DMS79 (cell line): ENCODE data around the gene CEP128.

Experiments
- DNase-seq: peaks from one replicate; lab custom pipeline; 2025; lab: John Stamatoyannopoulos, UW

The CEP128 gene

DNA sequence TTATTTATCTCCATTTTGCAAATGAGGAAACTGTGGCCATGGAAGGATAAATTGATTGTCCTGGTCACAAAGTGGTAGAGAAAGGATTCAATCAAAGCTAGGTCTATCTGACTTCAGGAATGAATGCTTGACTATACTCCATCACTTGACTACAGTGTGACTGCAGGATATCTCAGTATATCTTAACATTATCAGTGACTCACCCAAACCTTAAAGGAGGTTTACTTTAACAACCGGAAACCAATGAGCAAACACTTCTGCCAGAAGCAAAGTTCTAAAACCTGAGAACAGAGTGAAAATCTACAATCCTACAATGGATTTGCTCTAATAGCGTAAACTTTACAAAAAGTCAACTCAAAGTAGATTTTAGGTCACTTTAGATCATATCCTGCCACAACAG lies 277.0 kb downstream of the CEP128 start:
- no peak for DNase-seq

DNA sequence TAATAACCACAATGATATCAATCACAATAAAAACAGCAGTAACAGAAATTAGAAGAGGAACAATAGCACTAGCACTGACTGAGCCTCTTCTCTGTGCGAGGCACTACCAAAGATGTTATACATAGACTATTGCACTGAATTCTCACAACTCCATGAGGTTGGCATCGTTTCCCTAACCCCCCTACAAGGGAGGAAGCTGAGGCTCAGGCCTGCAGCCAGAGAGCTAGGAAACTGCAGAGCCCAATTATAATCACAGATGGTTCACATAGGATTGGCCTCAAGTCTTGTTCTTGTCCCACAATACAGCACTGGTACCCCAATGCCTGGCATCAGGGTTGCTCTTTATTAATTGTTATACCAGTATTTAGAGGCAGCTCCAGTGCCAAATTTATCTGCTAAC lies 278.0 kb downstream of the CEP128 start:
- no peak for DNase-seq

DNA sequence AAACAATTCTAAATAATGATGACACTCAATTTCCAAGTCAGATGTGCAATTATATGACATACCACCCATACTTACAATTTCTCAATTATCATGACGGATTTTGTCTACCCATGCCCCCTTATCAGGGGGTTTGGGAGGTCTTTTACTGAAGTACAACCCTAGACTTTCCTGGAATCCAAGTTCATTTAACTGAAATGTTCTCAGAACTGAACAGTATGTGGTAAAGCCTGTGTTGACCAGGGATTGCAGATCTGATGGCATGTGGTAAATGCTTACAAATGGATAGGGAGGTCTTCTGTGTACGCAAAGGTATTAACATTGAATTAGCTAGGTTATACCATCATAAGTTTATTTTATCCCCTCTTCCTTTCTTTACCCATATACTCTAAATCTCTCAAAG lies 281.8 kb downstream of the CEP128 start:
- no peak for DNase-seq

DNA sequence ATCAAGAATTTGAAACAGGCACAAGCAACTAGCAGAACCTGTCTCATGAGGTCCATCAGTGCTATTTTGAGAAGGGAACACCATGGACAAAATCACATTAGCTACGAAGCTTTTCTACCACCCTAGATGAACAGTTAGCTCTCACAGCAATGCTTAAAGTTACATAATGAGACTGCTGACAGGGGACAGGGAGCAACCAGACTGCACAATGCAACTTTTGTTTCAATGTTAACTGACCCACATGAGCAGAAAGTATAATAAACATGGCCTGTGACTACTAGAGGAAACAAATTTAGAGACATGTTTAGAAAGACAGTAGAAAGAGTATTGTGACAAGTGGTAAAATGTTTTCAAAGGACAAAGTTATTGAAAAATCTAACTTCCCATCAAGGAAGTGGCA lies 282.8 kb downstream of the CEP128 start:
- no peak for DNase-seq

DNA sequence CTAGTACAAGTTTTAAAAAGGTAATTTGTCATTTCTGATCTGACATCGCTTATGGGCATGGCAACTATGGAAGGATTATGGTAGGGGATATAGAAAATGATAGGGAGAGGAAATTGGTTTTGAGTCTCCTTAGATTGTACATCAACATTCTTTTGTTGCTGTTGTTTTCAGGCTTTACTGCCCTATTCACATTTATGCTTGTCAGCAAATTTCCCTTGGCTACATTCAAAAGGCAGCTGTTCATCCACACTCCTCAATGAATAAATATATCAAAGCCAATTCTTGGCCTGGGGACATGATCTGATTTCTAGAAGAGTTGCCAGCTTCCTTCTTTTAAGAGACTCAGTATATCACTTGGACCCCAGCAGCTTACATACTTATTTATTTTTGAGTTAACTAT lies 283.4 kb downstream of the CEP128 start:
- DNase-seq = no peak

DNA sequence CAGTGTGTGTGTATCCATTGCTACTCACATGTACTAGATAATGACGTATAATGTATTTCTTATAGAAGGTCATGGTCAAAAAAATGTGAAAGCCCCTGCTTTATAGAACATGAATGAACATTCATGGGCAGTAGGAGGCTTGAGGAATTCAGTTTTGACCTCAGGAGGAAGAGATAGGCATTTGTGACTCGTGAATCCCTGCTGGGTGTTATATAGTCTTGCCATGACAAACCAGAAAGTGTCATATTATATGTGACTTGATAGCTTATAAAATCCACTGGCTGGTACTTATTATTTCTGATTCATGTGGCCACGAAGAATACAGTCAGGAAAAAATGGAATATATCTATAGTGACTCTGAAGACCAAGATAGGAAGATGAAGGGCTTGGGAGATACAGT lies 287.6 kb downstream of the CEP128 start:
- DNase-seq = no peak

DNA sequence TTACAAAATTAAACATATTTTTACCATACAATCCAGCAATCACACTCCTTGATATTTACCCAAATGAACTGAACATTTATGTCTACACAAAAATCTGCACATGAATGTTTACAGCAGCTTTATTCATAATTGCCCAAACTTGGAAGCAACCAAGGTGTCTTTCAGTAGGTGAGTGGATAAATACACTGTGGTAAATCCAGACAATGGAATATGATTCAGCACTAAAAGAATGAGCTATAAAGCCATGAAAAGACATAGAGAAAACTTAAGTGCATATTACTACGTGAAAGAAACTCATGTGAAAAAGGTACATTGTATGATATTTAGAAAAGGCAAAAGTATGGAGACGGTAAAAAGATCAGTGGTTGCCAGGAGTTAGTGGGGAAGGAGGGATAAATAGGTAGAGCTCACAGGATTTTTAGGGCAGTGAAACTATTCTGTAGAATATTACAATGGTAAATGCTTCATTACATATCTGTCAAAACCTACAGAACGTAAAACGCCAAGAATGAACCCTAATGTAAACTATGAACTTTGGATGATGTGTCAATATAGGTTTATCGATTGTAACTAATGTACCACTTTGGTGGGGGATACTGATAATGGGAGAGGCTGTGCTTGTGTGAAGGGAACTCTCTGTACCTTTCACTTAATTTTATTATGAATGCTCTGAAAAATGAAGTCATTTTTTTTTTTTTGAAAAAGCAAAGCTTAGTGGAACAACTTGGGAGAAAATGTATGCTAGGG lies 295.7 kb downstream of the CEP128 start:
- DNase-seq = no peak

DNA sequence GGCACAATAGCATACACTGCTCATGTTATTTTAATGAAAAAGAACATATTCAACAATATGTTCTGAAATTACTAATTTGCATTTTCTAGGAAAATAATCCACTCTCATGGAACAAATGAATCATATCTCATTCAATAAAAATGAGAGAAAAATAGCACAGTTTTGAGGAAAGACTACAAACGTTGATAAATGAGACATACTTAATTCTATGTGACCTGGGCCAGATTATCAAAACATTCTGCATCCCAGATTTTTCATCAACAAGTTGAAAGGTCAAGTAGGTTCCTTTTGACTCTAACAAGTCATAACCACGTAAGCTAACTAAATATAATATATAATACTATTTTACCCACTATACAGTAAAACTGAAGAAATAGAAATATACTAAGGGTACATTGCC lies 296.7 kb downstream of the CEP128 start:
- no peak for DNase-seq

DNA sequence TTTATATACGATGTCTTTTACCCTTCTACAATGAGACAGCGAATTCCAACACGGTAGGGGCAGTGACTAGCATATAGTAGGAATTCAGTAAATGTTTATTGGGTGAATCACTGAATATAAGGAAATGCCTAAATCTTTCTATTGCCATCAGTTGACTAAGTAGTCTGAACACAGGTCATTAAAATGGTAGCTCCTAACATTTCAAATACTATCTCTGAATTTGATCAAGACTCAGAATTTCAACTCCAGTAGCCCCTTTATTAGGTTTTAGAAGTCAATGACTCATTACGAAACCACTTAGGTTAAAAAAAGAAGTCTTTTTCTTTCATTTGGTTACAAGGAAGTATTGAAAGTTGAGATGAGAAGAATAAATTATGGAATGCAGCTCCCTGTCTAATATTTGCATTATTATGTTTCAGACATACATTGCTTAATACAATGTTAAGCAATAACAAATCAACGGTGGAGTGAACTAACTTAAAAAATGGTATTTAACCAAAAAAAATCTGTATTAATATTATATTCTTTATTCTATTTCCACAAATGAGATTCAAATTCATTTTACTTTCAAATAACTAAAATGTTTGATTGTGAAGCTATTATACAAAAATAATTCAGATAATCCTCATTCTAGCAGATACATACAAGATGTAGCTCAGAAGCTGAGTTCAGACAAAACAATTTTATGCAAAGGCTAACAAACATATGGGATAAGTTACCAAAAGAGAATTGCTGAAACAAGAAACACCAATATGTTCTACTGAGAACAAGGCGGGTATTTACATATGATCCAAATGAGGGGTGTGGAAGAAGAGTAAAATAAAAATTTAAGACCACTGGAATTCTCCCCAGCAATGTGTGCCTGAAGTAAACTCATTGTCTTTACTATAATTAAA lies 302.7 kb downstream of the CEP128 start:
- no peak for DNase-seq

DNA sequence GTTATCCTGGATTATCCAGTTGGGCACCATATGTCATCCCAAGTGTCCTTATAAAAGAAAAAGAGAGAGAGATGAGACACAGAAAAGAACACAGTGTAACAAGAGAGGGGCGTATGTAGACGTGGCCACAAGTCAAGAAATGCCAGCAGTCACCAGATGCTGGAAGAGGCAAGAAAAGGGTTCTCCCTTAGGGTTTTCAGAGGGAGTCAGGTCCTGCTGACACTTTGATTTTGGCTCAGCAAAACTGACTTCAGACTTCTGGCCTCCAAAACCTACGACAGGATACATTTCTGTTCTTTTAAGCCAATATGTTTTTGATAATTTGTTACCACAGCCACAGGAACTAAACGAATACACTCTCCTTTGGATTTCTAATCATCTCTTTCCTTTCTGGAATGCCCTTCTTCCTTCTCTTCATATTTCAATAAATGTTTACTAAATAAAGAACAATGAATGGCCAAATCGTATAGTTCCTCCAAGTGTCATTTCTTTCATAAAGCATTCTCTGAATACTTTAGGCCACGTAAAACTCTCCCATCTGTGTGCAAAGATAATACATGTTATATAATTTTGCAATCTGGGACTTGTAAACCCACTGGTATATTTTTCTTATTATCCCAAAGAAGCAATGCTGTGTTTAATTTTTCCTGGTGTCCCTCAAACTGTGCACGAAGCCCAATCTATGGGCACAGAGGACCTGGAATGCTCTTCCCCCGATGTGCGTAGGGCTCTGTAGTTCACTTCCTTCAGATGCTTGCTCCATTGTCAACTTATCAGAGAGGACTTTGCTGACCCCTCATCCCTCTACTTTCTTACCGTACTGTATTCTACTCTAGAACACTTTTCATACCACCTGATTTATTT lies 303.6 kb downstream of the CEP128 start:
- DNase-seq = no peak

DNA sequence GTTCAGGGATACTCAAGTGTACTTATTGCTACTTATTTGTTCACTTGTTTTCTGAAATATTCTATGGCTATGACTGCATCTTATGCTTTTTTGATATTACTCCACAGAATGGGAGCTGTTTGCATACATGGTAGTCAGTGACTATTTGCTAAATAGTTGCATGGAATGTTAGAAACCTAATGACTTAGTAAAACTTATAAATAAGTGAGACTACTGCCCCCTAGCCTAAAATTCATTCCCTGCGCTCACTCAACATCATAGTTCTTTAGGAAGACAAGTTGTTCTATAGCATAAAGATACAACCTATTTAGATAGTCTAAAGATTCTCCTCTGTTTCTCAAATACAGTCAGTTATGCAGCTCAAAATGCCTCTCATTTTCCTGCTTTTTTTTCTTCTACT lies 305.5 kb downstream of the CEP128 start:
- no peak for DNase-seq

DNA sequence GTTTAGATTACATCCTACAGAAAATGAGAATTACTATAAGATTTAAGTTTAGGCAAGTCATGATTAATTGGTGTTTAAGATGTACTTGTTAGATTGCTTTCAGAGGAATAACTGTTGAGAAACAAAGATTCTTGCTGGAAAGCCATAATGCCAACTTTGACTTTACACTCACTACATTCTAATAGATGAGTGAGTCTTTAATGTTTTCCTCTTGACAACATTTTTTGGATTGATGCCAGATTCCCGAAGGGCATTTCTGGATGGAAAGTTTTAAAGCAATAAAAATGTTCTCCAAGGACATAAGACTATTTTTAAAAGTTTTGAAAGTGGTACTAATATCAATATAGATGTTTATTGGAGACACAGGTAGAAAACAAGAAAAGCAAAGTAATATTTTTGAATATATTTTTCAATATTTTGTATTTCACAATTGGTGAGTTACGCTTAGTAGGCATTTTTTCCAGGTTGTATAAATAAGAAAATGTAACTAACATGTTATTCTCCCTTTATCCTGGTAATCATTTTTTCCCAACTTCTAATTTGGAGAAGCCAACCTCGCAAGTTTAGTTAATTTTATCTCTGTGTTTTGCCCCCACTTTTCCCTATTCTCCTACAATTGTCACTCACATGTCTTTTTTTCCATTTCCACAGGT lies 307.3 kb downstream of the CEP128 start:
- DNase-seq = no peak

DNA sequence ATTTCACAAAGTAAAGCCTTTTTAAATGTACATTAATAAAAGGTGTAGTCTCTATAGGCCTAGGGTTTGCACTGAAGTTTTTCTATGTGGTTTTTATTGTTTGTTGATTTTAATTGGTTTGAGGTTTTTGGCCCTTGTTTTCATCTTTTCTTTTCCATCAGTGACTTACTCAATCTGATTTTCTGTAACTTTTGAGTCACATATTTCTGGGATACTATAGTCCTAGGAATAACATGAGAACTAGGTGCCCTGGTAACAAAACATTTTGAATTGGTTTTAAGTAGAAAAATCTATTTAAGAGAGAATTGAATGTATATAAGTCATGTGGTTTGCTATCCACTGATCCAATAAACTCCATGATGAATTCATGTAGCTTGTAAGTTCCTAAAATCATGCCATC lies 311.9 kb downstream of the CEP128 start:
- no peak for DNase-seq

DNA sequence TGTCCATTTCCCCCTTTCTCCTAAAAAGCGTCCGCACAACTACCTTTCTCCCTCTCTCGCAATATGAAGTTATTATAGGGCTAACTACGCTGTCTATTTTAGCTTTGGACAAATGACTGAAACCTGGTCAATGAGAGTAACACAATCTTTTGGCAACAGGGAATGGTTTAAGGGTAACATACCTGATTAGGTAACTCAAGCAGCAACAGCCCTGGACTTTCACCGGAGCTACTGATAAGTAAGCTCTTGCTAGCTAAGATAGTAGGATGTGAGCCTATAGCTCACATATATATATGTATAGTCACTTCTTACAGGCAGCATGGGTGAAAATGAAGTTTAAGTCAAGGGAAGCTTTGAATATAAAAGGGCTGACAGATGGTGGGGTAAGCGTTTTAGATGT lies 313.0 kb downstream of the CEP128 start:
- no peak for DNase-seq

DNA sequence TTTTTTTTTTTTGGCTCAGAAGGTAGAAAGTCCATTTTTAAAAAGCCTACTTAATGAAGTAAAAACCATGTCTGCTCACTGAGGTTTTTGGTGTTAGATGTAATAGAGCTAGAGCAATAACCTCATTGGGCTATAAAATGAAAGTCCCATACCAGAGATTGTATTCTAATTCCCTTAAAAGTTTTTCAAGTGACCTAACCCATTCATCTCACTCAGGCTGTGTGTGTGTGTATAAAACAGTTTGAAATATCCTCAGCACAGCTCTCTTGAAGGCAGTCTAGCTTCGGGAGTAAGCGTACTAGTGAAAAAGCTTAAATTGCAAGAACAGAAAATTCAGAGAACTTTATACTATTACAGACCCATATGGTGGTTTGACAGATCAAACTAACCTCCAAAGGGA lies 313.8 kb downstream of the CEP128 start:
- DNase-seq = no peak

DNA sequence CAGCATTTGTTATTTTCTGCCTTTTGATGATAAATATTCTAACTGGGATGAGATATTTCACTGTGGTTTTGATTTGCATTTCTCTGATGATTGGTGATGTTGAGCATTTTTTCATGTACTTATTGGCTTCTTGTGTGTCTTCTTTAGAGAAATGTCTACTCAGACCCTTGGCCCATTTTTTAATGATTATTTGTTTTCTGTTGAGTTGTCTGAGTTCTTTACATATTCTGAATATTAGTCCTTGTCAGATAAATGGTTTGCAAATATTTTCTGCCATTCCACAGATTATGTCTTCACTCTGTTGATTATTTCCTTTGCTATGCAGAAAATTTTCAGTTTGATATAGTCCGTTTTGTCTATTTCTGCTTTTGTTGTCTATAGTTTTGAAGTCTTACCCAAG lies 317.0 kb downstream of the CEP128 start:
- DNase-seq = no peak

DNA sequence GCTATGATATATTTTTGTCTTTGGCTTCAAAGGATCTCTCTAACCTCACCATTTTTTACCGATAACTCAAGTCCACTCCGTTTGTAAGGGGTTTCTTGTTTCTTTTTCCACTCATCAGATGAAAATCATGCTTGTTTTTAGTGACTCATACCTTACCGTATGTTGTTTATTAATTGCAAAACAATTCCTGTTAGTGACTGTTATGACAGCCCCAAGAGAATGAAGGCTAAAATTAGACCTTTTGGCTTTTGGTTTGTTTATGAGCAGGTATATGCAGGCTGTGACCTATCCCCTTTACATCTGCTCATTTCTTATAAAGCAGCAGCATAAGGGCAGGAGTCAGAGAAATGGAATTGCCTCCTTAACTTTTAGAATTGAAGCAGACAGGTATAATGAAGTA lies 319.8 kb downstream of the CEP128 start:
- no peak for DNase-seq

DNA sequence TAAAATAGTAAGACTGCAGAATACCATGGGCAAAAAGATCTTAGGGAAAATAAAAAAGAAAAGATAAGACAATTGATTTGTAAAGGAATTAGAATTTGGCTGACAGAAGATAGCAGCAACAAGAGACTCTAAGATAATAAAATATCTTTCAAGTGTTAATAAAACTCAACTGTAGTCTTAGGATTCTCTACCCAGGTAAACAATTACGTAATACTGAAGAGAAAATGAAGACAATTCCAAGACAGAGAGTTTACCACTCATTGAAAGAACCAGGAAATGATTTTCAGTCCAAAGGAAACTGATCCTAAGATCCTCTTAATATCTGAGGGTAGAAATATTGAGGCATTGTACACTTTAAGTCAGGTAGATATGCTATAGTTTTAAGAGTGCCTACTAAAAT lies 321.1 kb downstream of the CEP128 start:
- no peak for DNase-seq

DNA sequence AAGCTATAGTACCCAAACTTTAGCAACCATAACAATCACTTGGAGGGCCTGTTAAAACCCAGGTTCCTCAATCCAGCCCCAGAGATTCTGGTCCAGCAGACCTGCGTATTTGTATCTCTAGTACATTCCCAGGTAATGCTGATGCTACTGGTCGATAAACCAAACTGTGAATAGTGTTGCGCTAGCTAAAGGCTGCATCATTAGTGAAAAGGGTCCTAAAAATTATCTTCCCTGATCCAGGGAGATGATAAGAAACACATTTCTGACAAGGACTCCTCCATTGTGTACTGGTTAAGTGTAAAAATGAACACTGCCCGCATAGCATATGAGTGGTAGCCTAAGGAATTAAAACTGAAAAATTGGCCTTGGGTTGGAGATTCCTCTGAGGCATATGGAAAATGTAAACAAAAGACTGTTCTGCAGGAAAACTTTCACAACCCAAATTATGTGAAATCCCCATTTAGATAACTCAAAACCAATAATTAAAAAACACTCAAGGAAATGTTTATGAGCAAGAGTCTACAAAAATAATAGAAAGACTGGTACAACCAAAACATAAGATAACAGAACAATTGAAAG lies 322.7 kb downstream of the CEP128 start:
- no peak for DNase-seq

DNA sequence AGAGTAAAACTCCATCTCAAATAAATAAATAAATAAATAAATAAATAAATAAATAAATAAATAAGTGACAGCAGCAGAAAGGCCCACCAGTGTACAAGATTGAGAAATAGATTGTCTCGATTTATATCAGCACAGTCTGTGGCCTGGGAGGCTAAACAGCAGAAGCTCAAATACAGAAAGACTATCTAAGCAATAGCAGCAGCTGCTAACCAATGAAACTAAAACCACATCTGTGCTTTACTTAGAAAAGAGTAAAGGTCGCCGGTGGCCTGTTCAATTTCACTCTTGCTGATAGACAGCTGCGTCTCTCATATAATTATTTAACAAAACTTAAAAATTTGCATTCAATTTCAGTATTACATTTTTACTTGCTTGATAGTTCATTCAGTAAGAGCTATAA lies 325.7 kb downstream of the CEP128 start:
- DNase-seq = no peak

DNA sequence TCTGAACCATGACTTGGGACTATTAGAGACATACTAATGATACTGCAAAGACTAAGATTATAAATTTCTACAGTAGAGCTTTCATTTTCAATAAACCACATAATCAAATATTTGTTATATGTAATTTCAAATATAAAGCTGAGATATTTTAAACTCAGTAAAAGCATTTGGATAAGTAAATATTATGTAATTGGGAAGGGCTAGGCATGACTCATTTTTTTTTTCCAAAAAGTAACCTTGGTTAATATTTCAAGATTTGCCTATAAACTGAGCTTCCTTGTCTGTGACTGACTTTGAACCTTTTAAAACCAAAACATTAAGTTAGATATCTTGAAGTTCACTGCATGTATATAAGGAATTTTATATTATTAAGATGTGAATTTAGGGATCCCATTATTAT lies 332.5 kb downstream of the CEP128 start:
- no peak for DNase-seq

DNA sequence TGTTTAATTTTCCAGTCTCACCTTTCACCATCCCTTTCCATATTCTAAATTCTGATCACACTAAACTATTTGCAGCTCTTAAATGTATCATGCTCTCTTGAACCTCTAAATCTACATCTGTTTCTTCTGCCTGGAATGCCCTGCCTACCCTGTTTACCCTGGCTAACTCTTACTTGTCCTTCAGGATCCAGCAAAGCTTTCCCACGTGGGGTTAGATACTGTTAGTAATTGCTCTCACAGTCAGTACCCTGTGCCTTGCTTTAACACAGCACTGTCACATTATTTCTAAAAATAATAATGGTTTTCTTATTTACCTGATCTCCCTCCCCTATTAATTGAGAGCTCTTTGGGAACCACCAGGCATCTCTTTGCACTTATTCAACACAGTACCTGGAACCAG lies 333.0 kb downstream of the CEP128 start:
- no peak for DNase-seq
